ENCODE data around the gene RMND1. TPM values are rescaled to one million over a fixed set of nuclear protein-coding genes. Genes with fewer than 3 reads are reported as not detected.

The RMND1 gene
- polyA plus RNA-seq, 1 donor from 2014 or later = 35.3 TPM

GRCh38 chr6:151393410-151393809 lies 58.5 kb downstream of the RMND1 start:
- peak overlapping the region; percentile 95 for H3K4me3 ChIP-seq (ENCODE audit: low read length)

GRCh38 chr6:151392427-151392826 lies 59.5 kb downstream of the RMND1 start:
- Histone ChIP-seq H2AFZ (ENCODE audit: low read depth, low read length) (no peak overlapping the region), H4K20me1 (ENCODE audit: insufficient read depth) (peaks cover 24% of the 10 kb centered on the region), H3K4me3 (ENCODE audit: low read length) (peak overlapping the region; percentile 95), H3K9me3 (ENCODE audit: low read length) (no peaks in the 10 kb centered on the region), H3K9ac (ENCODE audit: low read length) (peak overlapping the region; percentile 98), H3K27me3 (ENCODE audit: insufficient read depth, low read depth, low read length) (no peaks in the 10 kb centered on the region), H3F3A (ENCODE audit: insufficient read depth, low read length, poor library complexity, severe bottlenecking) (peaks cover 11% of the 10 kb centered on the region), H3K79me2 (replicated peaks; ENCODE audit: insufficient read depth, low read length) (peaks cover 60% of the 10 kb centered on the region), H3K36me3 (ENCODE audit: insufficient read depth, low read length) (no peaks in the 10 kb centered on the region), H3K4me2 (ENCODE audit: low read length) (peak overlapping the region; percentile 86), H3K9me2 (ENCODE audit: insufficient read depth, low read length) (no peaks in the 10 kb centered on the region), H3K27ac (ENCODE audit: low read length) (peak overlapping the region; percentile 4)
- no peak for TF ChIP-seq REST (IDR thresholded peaks at IDR 0.05; ENCODE audit: borderline replicate concordance)
- no peak for TF ChIP-seq RAD21 (conservative IDR thresholded peaks at IDR 0.05)
- no peak for TF ChIP-seq CTCF (IDR thresholded peaks at IDR 0.05; ENCODE audit: poor library complexity, severe bottlenecking)

More at GRCh38 chr6:151393410-151393809, 58.5 kb downstream of the RMND1 start:
- peaks cover 6% of the 10 kb centered on the region for H3F3A ChIP-seq (ENCODE audit: insufficient read depth, low read length, poor library complexity, severe bottlenecking)
- H4K20me1 ChIP-seq (ENCODE audit: insufficient read depth) = peaks cover 24% of the 10 kb centered on the region
- H3K27me3 ChIP-seq (ENCODE audit: insufficient read depth, low read depth, low read length) = no peaks in the 10 kb centered on the region
- TF ChIP-seq RAD21 (conservative IDR thresholded peaks at IDR 0.05) (no peak), REST (IDR thresholded peaks at IDR 0.05; ENCODE audit: borderline replicate concordance) (no peak), POLR2AphosphoS5 (IDR thresholded peaks at IDR 0.05) (no peak), EP300 (conservative IDR thresholded peaks at IDR 0.05; ENCODE audit: poor library complexity, severe bottlenecking) (no peak), TAF1 (IDR thresholded peaks at IDR 0.05; ENCODE audit: low read depth) (no peak), MXI1 (conservative IDR thresholded peaks at IDR 0.05; ENCODE audit: poor library complexity, severe bottlenecking) (no peak), SMC3 (conservative IDR thresholded peaks at IDR 0.05; ENCODE audit: poor library complexity) (no peak)
- H3K9me3 ChIP-seq (ENCODE audit: low read length) = no peaks in the 10 kb centered on the region
- H3K9ac ChIP-seq (ENCODE audit: low read length) = no peak overlapping the region
- no peak overlapping the region for H2AFZ ChIP-seq (ENCODE audit: low read depth, low read length)
- peak overlapping the region; percentile 86 for H3K4me2 ChIP-seq (ENCODE audit: low read length)
- peaks cover 59% of the 10 kb centered on the region for H3K79me2 ChIP-seq (replicated peaks; ENCODE audit: insufficient read depth, low read length)
- H3K9me2 ChIP-seq (ENCODE audit: insufficient read depth, low read length) = no peaks in the 10 kb centered on the region
- H3K27ac ChIP-seq (ENCODE audit: low read length) = no peak overlapping the region
- H3K36me3 ChIP-seq (ENCODE audit: insufficient read depth, low read length) = no peaks in the 10 kb centered on the region
